HFF-Myc (cell line): Measurements from ENCODE around the gene UGT2B7.

Experiments
- DNase-seq: peaks from one replicate; pipeline ENCODE4 v3.0.0-alpha.2; 2011; ENCODE audit warnings: low read depth; ENCODE audit errors: extremely low read depth
- H3K4me3 ChIP-seq: replicated peaks from 2 replicates; pipeline ENCODE4 v1.5.1; 2011; ENCODE audit warnings: low read depth, mild to moderate bottlenecking, control low read depth, low read length
- TF ChIP-seq, protein P1 (sequence below): IDR thresholded peaks from 2 replicates; pipeline ENCODE4 v1.5.1; 2012; ENCODE audit warnings: mild to moderate bottlenecking, low read depth, low read length, control low read depth; ENCODE audit errors: missing control alignments

Gene UGT2B7

GRCh38 chr4:69154021-69154420 is 57.7 kb downstream of the UGT2B7 start:
- TF ChIP-seq, protein P1, sequence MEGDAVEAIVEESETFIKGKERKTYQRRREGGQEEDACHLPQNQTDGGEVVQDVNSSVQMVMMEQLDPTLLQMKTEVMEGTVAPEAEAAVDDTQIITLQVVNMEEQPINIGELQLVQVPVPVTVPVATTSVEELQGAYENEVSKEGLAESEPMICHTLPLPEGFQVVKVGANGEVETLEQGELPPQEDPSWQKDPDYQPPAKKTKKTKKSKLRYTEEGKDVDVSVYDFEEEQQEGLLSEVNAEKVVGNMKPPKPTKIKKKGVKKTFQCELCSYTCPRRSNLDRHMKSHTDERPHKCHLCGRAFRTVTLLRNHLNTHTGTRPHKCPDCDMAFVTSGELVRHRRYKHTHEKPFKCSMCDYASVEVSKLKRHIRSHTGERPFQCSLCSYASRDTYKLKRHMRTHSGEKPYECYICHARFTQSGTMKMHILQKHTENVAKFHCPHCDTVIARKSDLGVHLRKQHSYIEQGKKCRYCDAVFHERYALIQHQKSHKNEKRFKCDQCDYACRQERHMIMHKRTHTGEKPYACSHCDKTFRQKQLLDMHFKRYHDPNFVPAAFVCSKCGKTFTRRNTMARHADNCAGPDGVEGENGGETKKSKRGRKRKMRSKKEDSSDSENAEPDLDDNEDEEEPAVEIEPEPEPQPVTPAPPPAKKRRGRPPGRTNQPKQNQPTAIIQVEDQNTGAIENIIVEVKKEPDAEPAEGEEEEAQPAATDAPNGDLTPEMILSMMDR = no peak
- no peak for DNase-seq
- no peak overlapping the region for H3K4me3 ChIP-seq

- no peak overlapping the region for H3K4me3 ChIP-seq
- no peak for DNase-seq
- TF ChIP-seq, protein P1 = peak; percentile 33
Observed at GRCh38 chr4:69156913-69157312, 60.6 kb downstream of the UGT2B7 start.
